Measurements from ENCODE around the gene NUDT5.

DNA sequence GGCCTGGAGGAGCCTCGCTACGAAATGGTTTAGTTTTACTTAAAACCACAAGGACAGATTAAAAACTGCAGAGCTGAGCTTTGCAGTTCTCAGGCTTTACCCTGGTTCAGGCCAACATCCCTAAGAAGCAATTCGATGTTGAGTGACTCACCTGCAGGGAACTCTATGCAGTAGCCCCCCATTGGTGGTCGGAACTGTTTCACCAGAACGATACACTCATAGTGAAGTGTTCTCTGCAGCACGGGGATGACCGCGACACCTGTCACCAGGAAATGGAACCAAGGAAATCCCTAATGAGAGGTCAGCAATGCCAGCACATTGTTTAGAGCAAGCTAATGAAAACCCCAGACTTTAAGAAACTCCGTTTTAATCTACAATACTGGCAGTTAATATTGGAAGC is 18.0 kb downstream of the NUDT5 start:
- TF ChIP-seq ZFP30 (CRISPR knock-in tag; IDR thresholded peaks at IDR 0.05) (no peak), ZNF8 (CRISPR knock-in tag; IDR thresholded peaks at IDR 0.05) (no peak), RARB (CRISPR knock-in tag; IDR thresholded peaks at IDR 0.05) (no peak), OSR1 (CRISPR knock-in tag; IDR thresholded peaks at IDR 0.05) (no peak), ZNF565 (CRISPR knock-in tag; conservative IDR thresholded peaks at IDR 0.05; ENCODE audit: low read depth) (no peak), PPARA (CRISPR knock-in tag; IDR thresholded peaks at IDR 0.05; ENCODE audit: borderline replicate concordance) (no peak), ZC3H10 (CRISPR knock-in tag; IDR thresholded peaks at IDR 0.05) (no peak), GLIS3 (CRISPR knock-in tag; IDR thresholded peaks at IDR 0.05) (no peak), ARNTL (CRISPR knock-in tag; IDR thresholded peaks at IDR 0.05; ENCODE audit: borderline replicate concordance, low read depth) (no peak), ESRRG (CRISPR knock-in tag; IDR thresholded peaks at IDR 0.05) (no peak)
- TF ChIP-seq, protein P1, sequence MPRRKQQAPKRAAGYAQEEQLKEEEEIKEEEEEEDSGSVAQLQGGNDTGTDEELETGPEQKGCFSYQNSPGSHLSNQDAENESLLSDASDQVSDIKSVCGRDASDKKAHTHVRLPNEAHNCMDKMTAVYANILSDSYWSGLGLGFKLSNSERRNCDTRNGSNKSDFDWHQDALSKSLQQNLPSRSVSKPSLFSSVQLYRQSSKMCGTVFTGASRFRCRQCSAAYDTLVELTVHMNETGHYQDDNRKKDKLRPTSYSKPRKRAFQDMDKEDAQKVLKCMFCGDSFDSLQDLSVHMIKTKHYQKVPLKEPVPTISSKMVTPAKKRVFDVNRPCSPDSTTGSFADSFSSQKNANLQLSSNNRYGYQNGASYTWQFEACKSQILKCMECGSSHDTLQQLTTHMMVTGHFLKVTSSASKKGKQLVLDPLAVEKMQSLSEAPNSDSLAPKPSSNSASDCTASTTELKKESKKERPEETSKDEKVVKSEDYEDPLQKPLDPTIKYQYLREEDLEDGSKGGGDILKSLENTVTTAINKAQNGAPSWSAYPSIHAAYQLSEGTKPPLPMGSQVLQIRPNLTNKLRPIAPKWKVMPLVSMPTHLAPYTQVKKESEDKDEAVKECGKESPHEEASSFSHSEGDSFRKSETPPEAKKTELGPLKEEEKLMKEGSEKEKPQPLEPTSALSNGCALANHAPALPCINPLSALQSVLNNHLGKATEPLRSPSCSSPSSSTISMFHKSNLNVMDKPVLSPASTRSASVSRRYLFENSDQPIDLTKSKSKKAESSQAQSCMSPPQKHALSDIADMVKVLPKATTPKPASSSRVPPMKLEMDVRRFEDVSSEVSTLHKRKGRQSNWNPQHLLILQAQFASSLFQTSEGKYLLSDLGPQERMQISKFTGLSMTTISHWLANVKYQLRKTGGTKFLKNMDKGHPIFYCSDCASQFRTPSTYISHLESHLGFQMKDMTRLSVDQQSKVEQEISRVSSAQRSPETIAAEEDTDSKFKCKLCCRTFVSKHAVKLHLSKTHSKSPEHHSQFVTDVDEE (CRISPR knock-in tag; IDR thresholded peaks at IDR 0.05) = no peak
- TF ChIP-seq, protein P2, sequence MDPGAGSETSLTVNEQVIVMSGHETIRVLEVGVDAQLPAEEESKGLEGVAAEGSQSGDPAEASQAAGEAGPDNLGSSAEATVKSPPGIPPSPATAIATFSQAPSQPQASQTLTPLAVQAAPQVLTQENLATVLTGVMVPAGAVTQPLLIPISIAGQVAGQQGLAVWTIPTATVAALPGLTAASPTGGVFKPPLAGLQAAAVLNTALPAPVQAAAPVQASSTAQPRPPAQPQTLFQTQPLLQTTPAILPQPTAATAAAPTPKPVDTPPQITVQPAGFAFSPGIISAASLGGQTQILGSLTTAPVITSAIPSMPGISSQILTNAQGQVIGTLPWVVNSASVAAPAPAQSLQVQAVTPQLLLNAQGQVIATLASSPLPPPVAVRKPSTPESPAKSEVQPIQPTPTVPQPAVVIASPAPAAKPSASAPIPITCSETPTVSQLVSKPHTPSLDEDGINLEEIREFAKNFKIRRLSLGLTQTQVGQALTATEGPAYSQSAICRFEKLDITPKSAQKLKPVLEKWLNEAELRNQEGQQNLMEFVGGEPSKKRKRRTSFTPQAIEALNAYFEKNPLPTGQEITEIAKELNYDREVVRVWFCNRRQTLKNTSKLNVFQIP (CRISPR knock-in tag; IDR thresholded peaks at IDR 0.05; ENCODE audit: borderline replicate concordance, low read depth) = no peak
- TF ChIP-seq, protein P3, sequence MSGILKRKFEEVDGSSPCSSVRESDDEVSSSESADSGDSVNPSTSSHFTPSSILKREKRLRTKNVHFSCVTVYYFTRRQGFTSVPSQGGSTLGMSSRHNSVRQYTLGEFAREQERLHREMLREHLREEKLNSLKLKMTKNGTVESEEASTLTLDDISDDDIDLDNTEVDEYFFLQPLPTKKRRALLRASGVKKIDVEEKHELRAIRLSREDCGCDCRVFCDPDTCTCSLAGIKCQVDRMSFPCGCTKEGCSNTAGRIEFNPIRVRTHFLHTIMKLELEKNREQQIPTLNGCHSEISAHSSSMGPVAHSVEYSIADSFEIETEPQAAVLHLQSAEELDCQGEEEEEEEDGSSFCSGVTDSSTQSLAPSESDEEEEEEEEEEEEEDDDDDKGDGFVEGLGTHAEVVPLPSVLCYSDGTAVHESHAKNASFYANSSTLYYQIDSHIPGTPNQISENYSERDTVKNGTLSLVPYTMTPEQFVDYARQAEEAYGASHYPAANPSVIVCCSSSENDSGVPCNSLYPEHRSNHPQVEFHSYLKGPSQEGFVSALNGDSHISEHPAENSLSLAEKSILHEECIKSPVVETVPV (CRISPR knock-in tag; IDR thresholded peaks at IDR 0.05) = no peak
- TF ChIP-seq, protein P4, sequence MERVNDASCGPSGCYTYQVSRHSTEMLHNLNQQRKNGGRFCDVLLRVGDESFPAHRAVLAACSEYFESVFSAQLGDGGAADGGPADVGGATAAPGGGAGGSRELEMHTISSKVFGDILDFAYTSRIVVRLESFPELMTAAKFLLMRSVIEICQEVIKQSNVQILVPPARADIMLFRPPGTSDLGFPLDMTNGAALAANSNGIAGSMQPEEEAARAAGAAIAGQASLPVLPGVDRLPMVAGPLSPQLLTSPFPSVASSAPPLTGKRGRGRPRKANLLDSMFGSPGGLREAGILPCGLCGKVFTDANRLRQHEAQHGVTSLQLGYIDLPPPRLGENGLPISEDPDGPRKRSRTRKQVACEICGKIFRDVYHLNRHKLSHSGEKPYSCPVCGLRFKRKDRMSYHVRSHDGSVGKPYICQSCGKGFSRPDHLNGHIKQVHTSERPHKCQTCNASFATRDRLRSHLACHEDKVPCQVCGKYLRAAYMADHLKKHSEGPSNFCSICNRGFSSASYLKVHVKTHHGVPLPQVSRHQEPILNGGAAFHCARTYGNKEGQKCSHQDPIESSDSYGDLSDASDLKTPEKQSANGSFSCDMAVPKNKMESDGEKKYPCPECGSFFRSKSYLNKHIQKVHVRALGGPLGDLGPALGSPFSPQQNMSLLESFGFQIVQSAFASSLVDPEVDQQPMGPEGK (CRISPR knock-in tag; IDR thresholded peaks at IDR 0.05; ENCODE audit: borderline replicate concordance) = no peak
